A673 (cell line): ENCODE data around the gene PLA2G12A.

Experiments used
- CTCF ChIP-seq: fragments of 300-800, 200-600 bp; sonication (generic); conservative IDR thresholded peaks from 2 replicates; pipeline ENCODE4 v1.5.1; 2017; ENCODE audit warnings: low read depth, mild to moderate bottlenecking, antibody characterized with exemption, low read length, moderate library complexity, mixed read lengths
- EZH2 ChIP-seq: fragments of 200-600 bp; sonication (generic); IDR thresholded peaks from 2 replicates; pipeline ENCODE4 v1.6.1; 2017; ENCODE audit warnings: borderline replicate concordance, low read depth, mild to moderate bottlenecking, mixed read lengths, antibody characterized with exemption, low read length; ENCODE audit not compliant: poor library complexity, severe bottlenecking

DNA sequence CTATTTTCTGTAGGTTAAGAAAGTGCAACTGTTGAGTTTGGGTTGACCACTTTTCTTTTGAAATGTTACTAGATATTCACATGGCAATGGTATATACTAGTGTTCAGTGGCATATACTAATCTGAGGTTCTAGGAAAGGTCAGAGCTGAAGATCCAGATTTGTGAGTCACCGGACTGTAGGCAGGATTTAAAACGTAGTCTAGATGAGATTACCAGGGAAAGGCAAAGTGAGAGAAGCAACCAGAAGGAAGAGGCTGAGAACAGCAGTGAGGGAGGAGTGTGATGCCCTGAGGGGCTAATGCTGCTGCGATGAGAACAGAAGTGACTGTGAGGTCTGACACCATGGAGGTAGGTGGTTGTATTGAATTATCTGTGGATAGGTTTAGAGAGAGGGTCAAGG, 9.7 kb upstream of the PLA2G12A start:
- no peak for TF ChIP-seq CTCF
- no peak for TF ChIP-seq EZH2
